IPS DF 6.9 (cell line): ENCODE results near the gene MAP2.

Experiments used
- DNase-seq: peaks from one replicate; pipeline ENCODE4 v3.0.0-alpha.2; 2013; ENCODE audit warnings: low read depth, low spot score
- H3K27ac ChIP-seq: one replicate; pipeline ENCODE4 v1.5.1; 2013; ENCODE audit warnings: low read length, control low read depth
- H3K27me3 ChIP-seq: 2 replicates; pipeline ENCODE4 v1.6.1; 2013; ENCODE audit warnings: mild to moderate bottlenecking, low read length; ENCODE audit not compliant: control insufficient read depth, insufficient read depth
- H3K36me3 ChIP-seq: 2 replicates; pipeline ENCODE4 v1.6.1; 2013; ENCODE audit warnings: low read length; ENCODE audit not compliant: control insufficient read depth, insufficient read depth
- H3K4me1 ChIP-seq: 2 replicates; pipeline ENCODE4 v1.6.1; 2013; ENCODE audit warnings: low read length; ENCODE audit not compliant: control insufficient read depth, insufficient read depth
- H3K4me3 ChIP-seq: 2 replicates; pipeline ENCODE4 v1.5.1; 2013; ENCODE audit warnings: mild to moderate bottlenecking, low read length
- H3K9me3 ChIP-seq: 2 replicates; pipeline ENCODE4 v1.6.1; 2013; ENCODE audit warnings: low read length, inconsistent platforms; ENCODE audit not compliant: control insufficient read depth, insufficient read depth
- WGBS: extraction: QIAGEN DNeasy Blood & Tissue Kit; methylation state at CpG from one replicate; pipeline ENCODE4 v1.1.7; 2013; ENCODE audit warnings: mixed read lengths, missing lambda C conversion rate; ENCODE audit not compliant: insufficient read length, insufficient coverage; 5-methylcytosine and 5-hydroxymethylcytosine counted together

The MAP2 gene

DNA sequence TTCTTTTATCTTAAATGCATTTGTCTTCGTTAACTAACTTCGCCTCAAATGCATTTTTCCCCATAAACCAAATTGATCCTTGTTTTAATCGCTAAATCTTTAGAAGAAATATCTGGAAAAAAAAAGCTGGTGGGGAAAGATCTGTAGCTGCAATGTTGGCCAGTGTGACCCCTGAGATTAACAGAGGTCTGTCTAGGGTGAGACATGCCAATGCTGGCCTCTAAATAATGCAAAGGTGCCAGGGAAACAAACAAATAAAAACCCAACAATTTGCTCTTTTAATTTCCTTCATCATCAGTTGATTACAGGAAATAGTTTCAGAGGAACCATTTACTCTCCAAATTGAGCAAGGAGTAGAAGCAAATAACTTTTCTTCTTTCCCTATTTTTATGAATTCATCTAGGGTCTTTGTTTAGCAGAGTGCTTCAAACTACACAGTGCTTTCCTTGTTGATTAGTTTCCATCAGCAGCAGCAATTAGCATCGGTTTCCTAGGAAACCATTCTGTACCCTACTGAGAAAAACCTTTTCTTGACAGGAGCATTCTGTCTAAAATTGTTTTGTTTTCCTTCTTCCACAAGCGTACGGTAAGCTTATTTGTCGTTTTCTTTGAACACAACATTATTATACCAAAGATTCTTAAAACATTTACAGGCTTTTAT lies 247.3 kb downstream of the MAP2 start:
- 100% methylated on average over 2 of the region's 7 CpGs for WGBS
- no peaks in the 10 kb centered on the region for H3K4me1 ChIP-seq
- H3K27ac ChIP-seq = no peak overlapping the region
- no peaks in the 10 kb centered on the region for H3K9me3 ChIP-seq
- H3K27me3 ChIP-seq = no peaks in the 10 kb centered on the region
- H3K36me3 ChIP-seq = no peaks in the 10 kb centered on the region
- DNase-seq = no peak
- no peak overlapping the region for H3K4me3 ChIP-seq

DNA sequence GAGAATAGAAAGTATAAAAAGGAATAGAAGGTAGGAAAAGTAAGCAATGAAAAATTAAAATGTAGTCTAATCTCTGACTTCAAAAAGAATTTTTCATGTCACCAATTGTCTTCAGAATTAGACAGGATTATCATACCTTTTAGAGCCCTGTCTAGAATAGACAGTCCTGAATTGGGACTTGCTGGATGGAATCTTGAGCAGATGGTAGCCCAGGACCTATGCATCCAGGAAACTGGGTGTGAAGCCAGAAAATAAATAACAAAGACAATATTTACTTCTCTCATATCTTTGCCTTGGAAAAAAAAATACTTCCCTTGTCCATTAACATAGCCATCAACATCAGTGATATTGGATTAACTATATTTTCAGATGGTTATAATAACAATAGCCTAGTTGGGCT lies 250.0 kb downstream of the MAP2 start:
- DNase-seq = no peak
- H3K9me3 ChIP-seq = no peaks in the 10 kb centered on the region
- H3K4me3 ChIP-seq = no peak overlapping the region
- no peaks in the 10 kb centered on the region for H3K4me1 ChIP-seq
- no peaks in the 10 kb centered on the region for H3K27me3 ChIP-seq
- no peaks in the 10 kb centered on the region for H3K36me3 ChIP-seq
- H3K27ac ChIP-seq = no peak overlapping the region

DNA sequence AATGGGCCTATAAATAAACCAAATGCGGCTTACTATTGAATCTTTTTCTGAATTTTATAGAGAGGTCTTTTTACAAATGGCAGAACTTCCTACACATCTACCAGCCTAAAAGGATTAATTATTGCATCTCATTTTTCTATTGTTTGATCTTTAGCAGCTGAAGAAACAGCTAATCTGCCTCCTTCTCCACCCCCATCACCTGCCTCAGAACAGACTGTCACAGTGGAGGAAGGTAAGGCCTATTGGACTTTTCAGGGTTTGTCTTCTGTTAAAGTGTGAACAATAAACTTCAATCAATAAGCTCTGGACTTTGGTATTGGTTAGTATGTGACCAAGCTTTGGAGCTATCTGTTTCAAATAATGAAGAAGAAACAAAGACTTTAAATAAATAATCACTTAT lies 256.7 kb downstream of the MAP2 start:
- Histone ChIP-seq H3K9me3 (no peaks in the 10 kb centered on the region), H3K36me3 (no peaks in the 10 kb centered on the region)
- WGBS = no CpG with 5 or more reads among the region's 1 CpG

DNA sequence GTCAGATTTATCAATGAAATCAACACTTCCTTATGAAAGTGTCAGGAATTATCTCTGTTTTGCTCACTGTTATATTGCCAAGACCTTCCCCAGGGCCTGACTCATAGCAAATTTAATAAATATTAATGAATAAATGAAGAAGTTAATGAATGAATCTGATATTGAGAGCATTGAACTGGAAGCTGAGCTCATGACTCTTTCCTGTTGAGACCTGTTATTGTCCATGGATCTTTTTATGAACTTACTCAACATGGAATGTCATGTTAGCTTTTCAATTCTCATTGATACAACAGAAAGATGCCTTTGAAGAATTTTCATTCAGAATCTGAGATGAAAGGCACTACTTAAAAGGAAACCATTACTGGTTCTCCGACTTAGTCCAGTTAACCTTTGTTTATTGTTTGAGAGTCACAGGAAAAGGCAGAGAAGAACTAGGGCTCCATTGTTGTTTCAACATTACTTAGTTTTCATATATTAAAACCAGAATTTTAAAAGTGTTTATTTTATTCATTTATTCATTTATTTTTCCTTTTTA lies 257.4 kb downstream of the MAP2 start:
- H3K4me1 ChIP-seq = no peaks in the 10 kb centered on the region
- WGBS = no CpG with 5 or more reads among the region's 1 CpG
- H3K27me3 ChIP-seq = no peaks in the 10 kb centered on the region
- H3K4me3 ChIP-seq = no peak overlapping the region
- DNase-seq = no peak
- no peaks in the 10 kb centered on the region for H3K36me3 ChIP-seq
- H3K27ac ChIP-seq = no peak overlapping the region
- H3K9me3 ChIP-seq = no peaks in the 10 kb centered on the region

More for the DNA sequence above, 256.7 kb downstream of the MAP2 start:
- no peak overlapping the region for H3K4me3 ChIP-seq
- H3K4me1 ChIP-seq = no peaks in the 10 kb centered on the region
- DNase-seq = no peak
- H3K27me3 ChIP-seq = no peaks in the 10 kb centered on the region
- no peak overlapping the region for H3K27ac ChIP-seq

DNA sequence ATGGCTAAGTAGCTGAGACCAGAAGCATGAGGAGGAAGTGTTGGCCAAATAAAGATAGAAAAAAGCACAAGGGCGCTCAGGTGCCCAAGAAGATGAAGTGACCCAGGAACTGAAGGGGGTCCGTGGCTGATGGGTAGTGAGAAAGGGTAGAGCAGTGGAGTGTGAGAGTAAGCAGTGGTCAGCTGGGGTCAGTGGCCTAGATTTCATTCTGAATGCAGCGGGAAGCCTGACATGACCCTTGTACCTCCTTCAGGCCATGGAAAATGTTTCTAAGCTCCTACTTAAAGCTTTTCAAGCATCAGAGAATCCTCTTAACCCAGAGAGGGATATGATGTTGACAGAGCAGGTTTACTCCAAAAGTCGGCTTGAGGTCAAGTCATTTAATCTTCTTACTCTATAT lies 258.8 kb downstream of the MAP2 start:
- no CpG with 5 or more reads among the region's 4 CpGs for WGBS
- Histone ChIP-seq H3K27me3 (no peaks in the 10 kb centered on the region), H3K4me3 (no peak overlapping the region), H3K4me1 (no peaks in the 10 kb centered on the region), H3K9me3 (no peaks in the 10 kb centered on the region), H3K36me3 (no peaks in the 10 kb centered on the region), H3K27ac (no peak overlapping the region)
- DNase-seq = no peak

DNA sequence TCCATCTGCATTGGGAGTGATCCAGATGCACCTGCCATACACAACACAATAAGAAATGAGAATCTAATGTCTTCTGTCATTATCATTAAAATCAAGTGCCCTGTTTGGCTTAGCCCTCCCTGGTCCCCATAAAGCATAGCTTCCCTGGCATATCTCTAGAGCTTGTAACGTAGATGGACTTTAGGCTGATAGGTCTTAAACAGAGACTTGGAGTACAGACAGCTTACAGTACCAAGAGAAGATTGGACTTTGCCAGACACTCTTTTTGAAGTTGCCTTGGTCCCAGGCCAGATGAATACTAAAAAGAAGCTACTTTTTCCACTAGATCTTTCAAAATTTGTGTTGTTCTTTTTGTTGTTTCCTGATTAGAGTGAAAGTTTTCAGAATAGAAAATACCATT lies 261.5 kb downstream of the MAP2 start:
- no peak for DNase-seq
- no peak overlapping the region for H3K27ac ChIP-seq
- no peaks in the 10 kb centered on the region for H3K36me3 ChIP-seq
- H3K4me1 ChIP-seq = no peaks in the 10 kb centered on the region
- no peaks in the 10 kb centered on the region for H3K9me3 ChIP-seq
- no peak overlapping the region for H3K4me3 ChIP-seq
- no CpG with 5 or more reads among the region's 1 CpG for WGBS
- H3K27me3 ChIP-seq = no peaks in the 10 kb centered on the region

DNA sequence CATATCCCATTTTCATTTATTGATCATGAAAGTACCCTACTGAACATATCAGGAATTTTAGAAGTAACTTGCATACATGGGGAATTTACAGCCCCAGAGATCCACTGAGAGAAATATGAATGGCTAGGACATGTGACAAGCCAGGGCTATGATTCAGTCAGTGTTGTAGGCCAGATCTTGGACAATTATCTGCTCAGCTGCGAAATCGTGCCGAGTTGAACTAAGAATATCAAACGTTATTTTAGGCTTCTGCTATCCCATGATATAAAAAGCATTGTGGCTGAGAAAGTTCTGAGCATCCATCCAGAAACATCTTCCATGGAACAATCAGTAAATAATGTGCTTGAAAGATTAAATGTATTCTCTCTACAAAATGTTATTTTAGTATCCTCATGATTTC lies 262.1 kb downstream of the MAP2 start:
- DNase-seq = no peak
- H3K9me3 ChIP-seq = no peaks in the 10 kb centered on the region
- no peak overlapping the region for H3K4me3 ChIP-seq
- peaks cover 2% of the 10 kb centered on the region; the same call in 1 of the 2 replicates for H3K4me1 ChIP-seq
- H3K27ac ChIP-seq = no peak overlapping the region
- H3K27me3 ChIP-seq = no peaks in the 10 kb centered on the region
- no CpG with 5 or more reads among the region's 4 CpGs for WGBS
- H3K36me3 ChIP-seq = no peaks in the 10 kb centered on the region

DNA sequence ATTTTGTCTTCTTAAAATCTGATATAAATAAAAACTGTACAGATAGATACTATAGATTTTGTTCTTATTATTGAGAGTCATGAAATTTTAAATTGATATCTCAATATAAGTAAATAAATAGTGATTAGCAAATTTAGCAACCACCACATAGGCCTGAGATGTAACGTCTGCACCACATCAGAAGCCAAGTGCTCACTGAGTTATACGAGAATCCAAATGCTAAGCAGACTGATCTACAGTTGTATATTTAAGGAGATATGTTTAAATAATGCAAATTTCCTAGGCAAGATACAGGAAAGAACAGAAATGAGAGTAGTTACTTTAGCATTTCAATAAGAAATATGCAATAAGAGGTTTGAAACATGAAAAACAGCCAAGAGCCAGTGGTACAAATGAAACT lies 262.6 kb downstream of the MAP2 start:
- Histone ChIP-seq H3K27ac (no peak overlapping the region), H3K27me3 (no peaks in the 10 kb centered on the region), H3K4me3 (no peak overlapping the region), H3K4me1 (peaks cover 2% of the 10 kb centered on the region; the same call in 1 of the 2 replicates), H3K36me3 (no peaks in the 10 kb centered on the region), H3K9me3 (no peaks in the 10 kb centered on the region)
- no CpG with 5 or more reads among the region's 2 CpGs for WGBS
- no peak for DNase-seq

DNA sequence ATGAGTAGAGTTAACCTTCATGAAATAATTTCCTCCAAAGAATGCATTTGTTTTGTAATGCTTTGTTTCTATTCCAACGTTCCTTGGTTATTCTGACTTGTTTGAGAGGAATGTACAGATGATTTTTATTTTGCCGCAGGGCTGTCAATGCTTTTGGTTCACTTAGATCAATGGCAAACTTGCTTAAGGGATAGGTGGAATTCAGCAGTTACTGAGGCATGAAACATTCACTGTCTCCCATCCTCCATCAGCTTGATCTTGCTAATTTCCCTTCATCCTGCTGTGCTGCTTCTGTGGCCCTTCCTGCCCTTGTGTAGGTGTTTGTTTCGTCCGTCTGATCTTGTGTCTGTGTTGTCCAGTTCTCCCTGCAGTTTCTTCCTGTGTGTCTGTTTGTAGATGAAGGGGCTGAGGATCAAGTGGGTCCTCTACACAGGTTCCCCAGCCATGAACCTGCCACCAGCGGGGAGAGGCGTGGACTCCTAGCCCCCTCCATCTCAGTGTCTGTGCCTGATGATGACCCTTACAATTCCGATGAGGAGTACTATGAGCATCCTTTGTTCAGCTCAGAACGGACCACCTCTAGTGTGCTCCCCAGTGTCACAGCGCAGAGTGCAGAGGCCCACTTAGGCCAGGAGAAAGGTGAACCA lies 263.6 kb downstream of the MAP2 start:
- Histone ChIP-seq H3K36me3 (no peaks in the 10 kb centered on the region), H3K9me3 (no peaks in the 10 kb centered on the region), H3K4me1 (peaks cover 2% of the 10 kb centered on the region; the same call in 1 of the 2 replicates), H3K27me3 (no peaks in the 10 kb centered on the region), H3K4me3 (no peak overlapping the region), H3K27ac (no peak overlapping the region)
- DNase-seq = no peak
- WGBS = no CpG with 5 or more reads among the region's 9 CpGs

DNA sequence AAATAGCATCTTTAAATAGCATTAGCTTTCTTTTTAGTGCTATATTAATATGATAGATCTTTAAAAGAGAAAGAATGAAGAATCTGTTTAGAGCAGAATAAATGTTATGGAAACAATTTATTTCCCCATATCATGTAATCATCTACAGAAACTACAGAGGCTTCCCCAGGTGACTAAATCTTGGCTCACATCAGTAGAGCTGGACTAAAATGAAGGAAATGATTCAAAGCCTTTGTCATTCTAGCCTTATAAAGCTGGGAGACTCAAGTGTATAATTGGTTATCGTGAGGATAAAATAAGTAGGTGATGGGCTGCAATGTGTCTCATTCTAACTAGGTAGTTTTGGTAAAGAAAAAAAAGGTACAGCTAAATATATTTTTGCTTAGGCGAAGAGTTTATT lies 264.5 kb downstream of the MAP2 start:
- Histone ChIP-seq H3K36me3 (no peaks in the 10 kb centered on the region), H3K27ac (no peak overlapping the region), H3K27me3 (no peaks in the 10 kb centered on the region), H3K4me1 (peaks cover 2% of the 10 kb centered on the region; the same call in 1 of the 2 replicates), H3K9me3 (no peaks in the 10 kb centered on the region), H3K4me3 (no peak overlapping the region)
- no CpG with 5 or more reads among the region's 2 CpGs for WGBS
- DNase-seq = no peak
